Measurements from ENCODE around the gene SERGEF. TPM values are rescaled to one million over a fixed set of nuclear protein-coding genes. Genes with fewer than 3 reads are reported as not detected.

Gene SERGEF
- total RNA-seq, 3 donors from 2014 or later, result 23.6 to 45.0 (median 23.8) TPM

GRCh38 chr11:17767301-17767885, 245.5 kb downstream of the SERGEF start:
- TF ChIP-seq, protein P1, sequence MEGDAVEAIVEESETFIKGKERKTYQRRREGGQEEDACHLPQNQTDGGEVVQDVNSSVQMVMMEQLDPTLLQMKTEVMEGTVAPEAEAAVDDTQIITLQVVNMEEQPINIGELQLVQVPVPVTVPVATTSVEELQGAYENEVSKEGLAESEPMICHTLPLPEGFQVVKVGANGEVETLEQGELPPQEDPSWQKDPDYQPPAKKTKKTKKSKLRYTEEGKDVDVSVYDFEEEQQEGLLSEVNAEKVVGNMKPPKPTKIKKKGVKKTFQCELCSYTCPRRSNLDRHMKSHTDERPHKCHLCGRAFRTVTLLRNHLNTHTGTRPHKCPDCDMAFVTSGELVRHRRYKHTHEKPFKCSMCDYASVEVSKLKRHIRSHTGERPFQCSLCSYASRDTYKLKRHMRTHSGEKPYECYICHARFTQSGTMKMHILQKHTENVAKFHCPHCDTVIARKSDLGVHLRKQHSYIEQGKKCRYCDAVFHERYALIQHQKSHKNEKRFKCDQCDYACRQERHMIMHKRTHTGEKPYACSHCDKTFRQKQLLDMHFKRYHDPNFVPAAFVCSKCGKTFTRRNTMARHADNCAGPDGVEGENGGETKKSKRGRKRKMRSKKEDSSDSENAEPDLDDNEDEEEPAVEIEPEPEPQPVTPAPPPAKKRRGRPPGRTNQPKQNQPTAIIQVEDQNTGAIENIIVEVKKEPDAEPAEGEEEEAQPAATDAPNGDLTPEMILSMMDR (IDR thresholded peaks at IDR 0.05), result no peak
- no peak overlapping the region for H3K4me3 ChIP-seq
- peak in 1 of 3 donors; percentile 14 for DNase-seq
- peaks cover 6% of the 10 kb centered on the region for H3K4me1 ChIP-seq (ENCODE audit: low read depth)
- no peak for ATAC-seq
- intact Hi-C loops (cut with DNase I, micrococcal nuclease), result loop anchor here (10.0 kb wide), 2 partner anchors 207 to 217 kb away; no protein-coding TSS in a partner anchor
- no peaks in the 10 kb centered on the region for H3K9me3 ChIP-seq
- no peaks in the 10 kb centered on the region for H3K36me3 ChIP-seq (ENCODE audit: low read depth)

DNA sequence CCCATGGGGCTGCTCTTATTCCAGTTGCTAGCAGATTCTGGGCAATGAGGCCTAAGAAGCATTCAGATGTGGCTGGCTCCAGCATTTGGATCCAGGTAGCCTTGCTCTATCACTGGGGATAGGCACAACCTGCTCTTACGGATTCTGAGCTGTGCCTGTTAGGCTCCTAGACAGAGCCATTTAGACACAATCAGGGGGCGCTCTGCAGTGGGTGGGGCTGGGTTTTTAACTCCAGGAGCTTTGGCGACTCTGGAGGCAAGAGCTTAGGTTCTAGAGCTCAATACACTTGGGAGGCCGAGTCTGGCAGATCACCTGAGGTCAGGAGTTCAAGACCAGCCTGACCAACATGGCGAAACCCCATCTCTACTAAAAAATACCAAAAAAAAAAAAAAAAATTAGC, 246.3 kb downstream of the SERGEF start:
- H3K9me3 ChIP-seq, result no peaks in the 10 kb centered on the region
- H3K4me1 ChIP-seq (ENCODE audit: low read depth), result peaks cover 6% of the 10 kb centered on the region
- DNase-seq (no peak), ATAC-seq (no peak)
- H3K36me3 ChIP-seq (ENCODE audit: low read depth), result no peaks in the 10 kb centered on the region
- intact Hi-C loops (cut with DNase I, micrococcal nuclease), result loop anchor here (10.0 kb wide), 2 partner anchors 208 to 218 kb away; no protein-coding TSS in a partner anchor
- TF ChIP-seq, protein P1 (IDR thresholded peaks at IDR 0.05), result no peak
- H3K4me3 ChIP-seq, result no peak overlapping the region

DNA sequence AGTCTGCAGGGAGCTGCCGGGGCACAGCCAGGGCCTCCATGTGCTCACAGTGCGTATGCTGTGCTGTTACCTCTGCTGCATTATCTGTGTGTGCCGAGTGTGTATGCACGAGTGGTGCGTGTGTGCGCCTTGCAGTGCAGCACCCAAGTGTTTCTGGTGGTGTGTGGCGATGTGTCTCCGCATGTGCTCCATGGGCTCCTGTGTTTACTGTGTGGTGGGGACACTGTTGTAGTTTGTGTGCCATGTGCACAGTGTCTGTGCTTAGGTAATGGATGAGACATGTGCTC, 246.8 kb downstream of the SERGEF start:
- ATAC-seq, result no peak

DNA sequence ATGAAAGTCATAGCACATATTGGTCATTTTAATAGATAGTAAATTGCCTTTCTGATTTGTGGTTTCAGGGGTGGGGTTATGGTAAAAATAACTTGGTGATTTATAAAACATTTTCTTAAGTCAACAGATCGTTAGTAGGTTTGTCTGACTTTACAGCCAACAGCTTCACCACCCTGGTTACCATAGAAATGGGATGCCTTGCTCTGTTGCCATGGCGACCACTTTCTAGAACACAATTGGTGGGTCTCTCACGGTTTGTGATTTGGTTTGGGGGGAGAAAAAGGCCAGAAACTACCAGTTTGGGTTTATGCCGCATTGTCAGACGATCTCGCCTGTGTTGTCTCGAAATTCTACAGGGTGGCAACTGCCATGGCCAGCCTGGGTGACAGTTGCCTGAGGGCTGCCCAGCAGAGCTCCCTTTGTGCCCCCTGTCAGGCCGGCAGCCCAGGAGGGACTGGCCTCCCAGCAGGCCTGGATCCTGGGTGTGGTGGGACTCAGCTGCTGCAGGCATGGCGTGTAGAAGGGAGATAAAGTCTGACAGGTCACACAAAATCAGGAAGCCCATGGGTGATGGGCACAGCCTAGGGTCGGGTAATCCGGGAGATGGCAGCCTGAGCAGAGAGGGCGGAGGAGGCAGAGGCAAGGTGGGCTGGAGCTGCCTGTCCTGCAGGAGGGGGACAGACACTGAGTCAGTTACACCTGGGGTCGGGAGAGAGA, 247.3 kb downstream of the SERGEF start:
- H3K4me3 ChIP-seq, result no peak overlapping the region
- peak in 1 of 3 donors; percentile 14 for DNase-seq
- no peak for ATAC-seq
- intact Hi-C loops (cut with DNase I, micrococcal nuclease), result loop anchor here (10.0 kb wide), 2 partner anchors 209 to 219 kb away; no protein-coding TSS in a partner anchor
- peaks cover 4% of the 10 kb centered on the region for H3K4me1 ChIP-seq (ENCODE audit: low read depth)
- no peaks in the 10 kb centered on the region for H3K36me3 ChIP-seq (ENCODE audit: low read depth)
- TF ChIP-seq, protein P1 (IDR thresholded peaks at IDR 0.05), result no peak
- H3K9me3 ChIP-seq, result no peaks in the 10 kb centered on the region

More for the DNA sequence above, 246.8 kb downstream of the SERGEF start:
- Histone ChIP-seq H3K4me3 (no peak overlapping the region), H3K4me1 (ENCODE audit: low read depth) (peaks cover 6% of the 10 kb centered on the region), H3K9me3 (no peaks in the 10 kb centered on the region), H3K36me3 (ENCODE audit: low read depth) (no peaks in the 10 kb centered on the region)
- DNase-seq, result no peak
- TF ChIP-seq, protein P1 (IDR thresholded peaks at IDR 0.05), result no peak
- intact Hi-C loops (cut with DNase I, micrococcal nuclease), result loop anchor here (10.0 kb wide), 2 partner anchors 209 to 219 kb away; no protein-coding TSS in a partner anchor

- H3K4me1 ChIP-seq (ENCODE audit: low read depth), result no peaks in the 10 kb centered on the region
- TF ChIP-seq, protein P1 (IDR thresholded peaks at IDR 0.05), result no peak
- no peaks in the 10 kb centered on the region for H3K36me3 ChIP-seq (ENCODE audit: low read depth)
- no peak overlapping the region for H3K4me3 ChIP-seq
- ATAC-seq (no peak), DNase-seq (peak in 1 of 3 donors; percentile 14)
- no peaks in the 10 kb centered on the region for H3K9me3 ChIP-seq
- intact Hi-C loops (cut with DNase I, micrococcal nuclease), result loop anchor here (5.0 to 10.0 kb wide), 3 partner anchors 63 to 220 kb away; no protein-coding TSS in a partner anchor
Measured at GRCh38 chr11:17764446-17765218, 248.2 kb downstream of the SERGEF start.
